OCI-LY1 (cell line): ENCODE measurements around the gene PSENEN.

Source experiments
- CTCF ChIP-seq: fragments of 200-600 bp; sonication (generic), shearing (Covaris generic); IDR thresholded peaks from 2 replicates; pipeline ENCODE4 v1.5.1; 2017; ENCODE audit warnings: mild to moderate bottlenecking, antibody characterized with exemption, low read length, moderate library complexity, mixed read lengths
- EZH2 ChIP-seq: fragments of 200-600 bp; sonication (generic), shearing (Covaris generic); IDR thresholded peaks from 2 replicates; pipeline ENCODE4 v1.8.0; 2017; ENCODE audit warnings: borderline replicate concordance, mixed run types, mild to moderate bottlenecking, antibody characterized with exemption, low read length, moderate library complexity, mixed read lengths

- no peak for TF ChIP-seq CTCF
- no peak for TF ChIP-seq EZH2
Measured at GRCh38 chr19:35722461-35722860, 23.0 kb upstream of the PSENEN start.
